ENCODE results near the gene SPATA31E1.

DNA sequence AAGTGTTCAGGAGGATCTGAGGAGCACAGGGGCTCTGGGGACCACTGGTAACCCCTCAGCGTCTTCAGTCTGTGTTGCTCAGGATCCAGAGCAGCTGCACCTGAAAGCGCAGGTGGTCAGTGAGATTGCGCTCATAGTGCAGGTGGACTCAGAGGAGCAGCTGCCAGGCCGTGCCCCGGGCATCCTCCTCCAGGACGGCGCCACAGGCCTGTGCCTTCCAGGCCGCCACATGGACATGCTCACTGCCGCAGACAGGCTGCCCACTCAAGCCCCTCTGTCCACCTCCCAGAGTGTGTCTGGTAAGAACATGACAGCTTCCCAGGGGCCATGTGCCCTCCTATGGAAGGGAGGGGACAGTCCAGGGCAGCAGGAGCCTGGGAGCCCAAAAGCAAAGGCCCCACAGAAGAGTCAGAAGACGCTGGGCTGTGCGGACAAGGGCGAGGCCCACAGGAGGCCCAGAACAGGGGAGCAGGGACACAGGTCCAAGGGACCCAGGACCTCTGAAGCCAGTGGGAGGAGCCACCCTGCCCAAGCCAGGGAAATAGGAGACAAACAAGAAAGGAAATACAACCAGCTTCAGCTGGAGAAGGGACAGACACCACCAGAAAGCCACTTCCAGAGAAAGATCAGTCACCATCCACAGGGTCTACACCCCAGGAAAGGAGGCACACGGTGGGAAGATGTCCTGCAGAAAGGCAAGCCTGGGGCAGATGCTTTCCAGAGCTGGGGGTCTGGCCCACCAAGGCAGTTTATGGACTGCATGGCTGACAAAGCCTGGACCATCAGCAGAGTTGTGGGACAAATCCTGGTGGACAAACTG, 5.2 kb downstream of the SPATA31E1 start:
- TF ChIP-seq, protein P1, sequence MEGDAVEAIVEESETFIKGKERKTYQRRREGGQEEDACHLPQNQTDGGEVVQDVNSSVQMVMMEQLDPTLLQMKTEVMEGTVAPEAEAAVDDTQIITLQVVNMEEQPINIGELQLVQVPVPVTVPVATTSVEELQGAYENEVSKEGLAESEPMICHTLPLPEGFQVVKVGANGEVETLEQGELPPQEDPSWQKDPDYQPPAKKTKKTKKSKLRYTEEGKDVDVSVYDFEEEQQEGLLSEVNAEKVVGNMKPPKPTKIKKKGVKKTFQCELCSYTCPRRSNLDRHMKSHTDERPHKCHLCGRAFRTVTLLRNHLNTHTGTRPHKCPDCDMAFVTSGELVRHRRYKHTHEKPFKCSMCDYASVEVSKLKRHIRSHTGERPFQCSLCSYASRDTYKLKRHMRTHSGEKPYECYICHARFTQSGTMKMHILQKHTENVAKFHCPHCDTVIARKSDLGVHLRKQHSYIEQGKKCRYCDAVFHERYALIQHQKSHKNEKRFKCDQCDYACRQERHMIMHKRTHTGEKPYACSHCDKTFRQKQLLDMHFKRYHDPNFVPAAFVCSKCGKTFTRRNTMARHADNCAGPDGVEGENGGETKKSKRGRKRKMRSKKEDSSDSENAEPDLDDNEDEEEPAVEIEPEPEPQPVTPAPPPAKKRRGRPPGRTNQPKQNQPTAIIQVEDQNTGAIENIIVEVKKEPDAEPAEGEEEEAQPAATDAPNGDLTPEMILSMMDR (IDR thresholded peaks at IDR 0.05): no peak
- no peak for TF ChIP-seq POLR2A (IDR thresholded peaks at IDR 0.05)

All from testis (tissue), 2 donors.